Jurkat, Clone E6-1 (cell line): Measurements from ENCODE around the gene EGFR.

Source experiments
- DNase-seq: peaks from one replicate; pipeline ENCODE4 v3.0.0-alpha.2; 2011; ENCODE audit warnings: low read depth, low spot score
- H3K4me3 ChIP-seq: 2 replicates; pipeline ENCODE4 v1.5.1; 2011; ENCODE audit warnings: mild to moderate bottlenecking, low read length, control low read depth, moderate library complexity

The EGFR gene

GRCh38 chr7:55209366-55209765 lies 190.5 kb downstream of the EGFR start:
- no peak overlapping the region for H3K4me3 ChIP-seq
- no peak for DNase-seq

GRCh38 chr7:55210176-55210575 lies 191.4 kb downstream of the EGFR start:
- DNase-seq = no peak
- H3K4me3 ChIP-seq = no peak overlapping the region

GRCh38 chr7:55210716-55211115 lies 191.9 kb downstream of the EGFR start:
- DNase-seq = no peak
- H3K4me3 ChIP-seq = no peak overlapping the region

GRCh38 chr7:55211726-55212125 lies 192.9 kb downstream of the EGFR start:
- no peak for DNase-seq
- no peak overlapping the region for H3K4me3 ChIP-seq

- H3K4me3 ChIP-seq = no peak overlapping the region
- DNase-seq = no peak
These were observed 193.4 kb downstream of the EGFR start for GRCh38 chr7:55212176-55212575.

- no peak for DNase-seq
- H3K4me3 ChIP-seq = no peak overlapping the region
These were observed 194.0 kb downstream of the EGFR start for GRCh38 chr7:55212838-55213237.

GRCh38 chr7:55214707-55215106 lies 195.9 kb downstream of the EGFR start:
- no peak overlapping the region for H3K4me3 ChIP-seq
- no peak for DNase-seq

- no peak overlapping the region for H3K4me3 ChIP-seq
- no peak for DNase-seq
These were observed 204.2 kb downstream of the EGFR start for GRCh38 chr7:55223023-55223422.

- no peak for DNase-seq
- H3K4me3 ChIP-seq = no peak overlapping the region
These were observed 205.3 kb downstream of the EGFR start for GRCh38 chr7:55224111-55224510.

GRCh38 chr7:55224810-55225209 lies 206.0 kb downstream of the EGFR start:
- H3K4me3 ChIP-seq = no peak overlapping the region
- DNase-seq = no peak

- DNase-seq = no peak
- H3K4me3 ChIP-seq = no peak overlapping the region
These were observed 211.2 kb downstream of the EGFR start for GRCh38 chr7:55230014-55230413.

- H3K4me3 ChIP-seq = no peak overlapping the region
- no peak for DNase-seq
These were observed 213.0 kb downstream of the EGFR start for GRCh38 chr7:55231736-55232280.

GRCh38 chr7:55233001-55233400 lies 214.2 kb downstream of the EGFR start:
- H3K4me3 ChIP-seq = no peak overlapping the region
- no peak for DNase-seq

- H3K4me3 ChIP-seq = no peak overlapping the region
- DNase-seq = no peak
These were observed 215.6 kb downstream of the EGFR start for GRCh38 chr7:55234408-55234807.

GRCh38 chr7:55235115-55235514 lies 216.3 kb downstream of the EGFR start:
- no peak overlapping the region for H3K4me3 ChIP-seq
- no peak for DNase-seq

- H3K4me3 ChIP-seq = no peak overlapping the region
- DNase-seq = no peak
These were observed 217.0 kb downstream of the EGFR start for GRCh38 chr7:55235801-55236200.

- no peak overlapping the region for H3K4me3 ChIP-seq
- DNase-seq = no peak
These were observed 217.7 kb downstream of the EGFR start for GRCh38 chr7:55236476-55236875.

- no peak overlapping the region for H3K4me3 ChIP-seq
These were observed 218.5 kb downstream of the EGFR start for GRCh38 chr7:55237156-55237893.

GRCh38 chr7:55239406-55239805 lies 220.6 kb downstream of the EGFR start:
- no peak for DNase-seq
- H3K4me3 ChIP-seq = no peak overlapping the region

More at GRCh38 chr7:55237156-55237893, 218.5 kb downstream of the EGFR start:
- DNase-seq = no peak

- DNase-seq = no peak
- no peak overlapping the region for H3K4me3 ChIP-seq
These were observed 221.8 kb downstream of the EGFR start for GRCh38 chr7:55240418-55241142.
